DND-41 (cell line): ENCODE measurements around the gene PTPDC1.

Experiments used
- ATAC-seq: fragments of 200-7000 bp; cut with Tn5 transposase; 3 replicates; pipeline ENCODE4 v1.9.1; 2021; ENCODE audit warnings: low read depth; ENCODE audit not compliant: insufficient read depth
- DNase-seq: peaks from one replicate; pipeline ENCODE4 v3.0.0-alpha.2; 2020
- H2AFZ ChIP-seq: 2 replicates; pipeline ENCODE4 v1.6.0; 2012; ENCODE audit warnings: low read depth, low read length
- H3K27ac ChIP-seq: 2 replicates; pipeline ENCODE4 v1.5.1; 2012; ENCODE audit warnings: low read length, inconsistent platforms
- H3K27me3 ChIP-seq: fragments of 200-600 bp; sonication (generic); 2 replicates; pipeline ENCODE4 v1.6.0; 2012; ENCODE audit warnings: low read length, mild to moderate bottlenecking, inconsistent platforms; ENCODE audit not compliant: insufficient read depth, poor library complexity
- H3K36me3 ChIP-seq: 2 replicates; pipeline ENCODE4 v1.5.1; 2012; ENCODE audit warnings: low read length, inconsistent platforms; ENCODE audit not compliant: insufficient read depth
- H3K4me1 ChIP-seq: 2 replicates; pipeline ENCODE4 v1.5.1; 2012; ENCODE audit warnings: mild to moderate bottlenecking, low read length; ENCODE audit not compliant: insufficient read depth
- H3K4me2 ChIP-seq: 2 replicates; pipeline ENCODE4 v1.6.0; 2012; ENCODE audit warnings: mild to moderate bottlenecking, moderate library complexity, low read length, inconsistent platforms; ENCODE audit not compliant: insufficient read depth
- H3K4me3 ChIP-seq, 2 experiments: fragments of 200-600 bp in 1 of 2; shearing (Covaris generic) in 1 of 2; 2 replicates each; pipeline ENCODE4 v1.5.1; 2012 to 2016; ENCODE audit warnings: inconsistent platforms in 2 of 2, low read length in 2 of 2, mild to moderate bottlenecking in 2 of 2, low read depth in 1 of 2, moderate library complexity in 1 of 2
- H3K79me2 ChIP-seq: 2 replicates; pipeline ENCODE4 v1.6.0; 2012; ENCODE audit warnings: low read length, inconsistent platforms; ENCODE audit not compliant: insufficient read depth
- H3K9ac ChIP-seq: 2 replicates; pipeline ENCODE4 v1.6.0; 2012; ENCODE audit warnings: low read depth, mild to moderate bottlenecking, inconsistent platforms, low read length, moderate library complexity
- H3K9me3 ChIP-seq: 2 replicates; pipeline ENCODE4 v1.5.1; 2012; ENCODE audit warnings: low read length, moderate library complexity, mild to moderate bottlenecking, inconsistent platforms; ENCODE audit not compliant: insufficient read depth, severe bottlenecking
- H4K20me1 ChIP-seq: 2 replicates; pipeline ENCODE4 v1.6.0; 2012; ENCODE audit warnings: low read length; ENCODE audit not compliant: insufficient read depth
- EZH2 ChIP-seq: IDR thresholded peaks from 3 replicates; pipeline ENCODE4 v1.6.1; 2012; ENCODE audit warnings: borderline replicate concordance, low read depth, mild to moderate bottlenecking, moderate library complexity, low read length, inconsistent platforms; ENCODE audit not compliant: severe bottlenecking
- TF ChIP-seq, protein P1 (sequence below): IDR thresholded peaks from 2 replicates; pipeline ENCODE4 v1.5.1; 2012; ENCODE audit warnings: borderline replicate concordance, low read length, moderate library complexity, mild to moderate bottlenecking; ENCODE audit not compliant: poor library complexity, severe bottlenecking; ENCODE audit errors: extremely low read depth

Gene PTPDC1, protein sequence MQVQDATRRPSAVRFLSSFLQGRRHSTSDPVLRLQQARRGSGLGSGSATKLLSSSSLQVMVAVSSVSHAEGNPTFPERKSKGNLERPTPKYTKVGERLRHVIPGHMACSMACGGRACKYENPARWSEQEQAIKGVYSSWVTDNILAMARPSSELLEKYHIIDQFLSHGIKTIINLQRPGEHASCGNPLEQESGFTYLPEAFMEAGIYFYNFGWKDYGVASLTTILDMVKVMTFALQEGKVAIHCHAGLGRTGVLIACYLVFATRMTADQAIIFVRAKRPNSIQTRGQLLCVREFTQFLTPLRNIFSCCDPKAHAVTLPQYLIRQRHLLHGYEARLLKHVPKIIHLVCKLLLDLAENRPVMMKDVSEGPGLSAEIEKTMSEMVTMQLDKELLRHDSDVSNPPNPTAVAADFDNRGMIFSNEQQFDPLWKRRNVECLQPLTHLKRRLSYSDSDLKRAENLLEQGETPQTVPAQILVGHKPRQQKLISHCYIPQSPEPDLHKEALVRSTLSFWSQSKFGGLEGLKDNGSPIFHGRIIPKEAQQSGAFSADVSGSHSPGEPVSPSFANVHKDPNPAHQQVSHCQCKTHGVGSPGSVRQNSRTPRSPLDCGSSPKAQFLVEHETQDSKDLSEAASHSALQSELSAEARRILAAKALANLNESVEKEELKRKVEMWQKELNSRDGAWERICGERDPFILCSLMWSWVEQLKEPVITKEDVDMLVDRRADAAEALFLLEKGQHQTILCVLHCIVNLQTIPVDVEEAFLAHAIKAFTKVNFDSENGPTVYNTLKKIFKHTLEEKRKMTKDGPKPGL

DNA sequence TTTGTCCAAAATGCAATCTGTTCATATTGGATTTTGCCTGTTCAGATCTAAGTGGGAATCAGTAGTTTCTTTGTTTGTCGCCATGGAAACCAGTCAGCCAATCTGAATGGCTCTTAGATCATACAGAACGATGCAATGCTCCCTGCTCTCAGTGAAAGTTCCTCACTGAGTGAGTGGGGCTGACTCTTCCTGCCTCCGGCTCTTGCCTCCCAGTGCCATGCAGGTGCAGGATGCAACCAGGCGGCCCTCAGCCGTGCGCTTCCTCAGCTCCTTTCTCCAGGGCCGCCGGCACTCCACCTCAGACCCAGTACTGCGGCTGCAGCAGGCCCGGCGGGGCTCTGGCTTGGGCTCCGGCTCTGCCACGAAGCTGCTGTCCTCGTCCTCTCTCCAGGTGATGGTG is at the start of gene PTPDC1:
TSS of gene PTPDC1 (plus strand) at position 151 of the 400 bp plus-strand sequence. CDS start at position 218, 67 bp downstream.
- Histone ChIP-seq H3K27ac (no peak within 1 kb of the TSS), H3K9me3 (no peaks in the 10 kb centered on the region), H3K4me2 (no peak within 1 kb of the TSS), H4K20me1 (no peaks in the 10 kb centered on the region), H3K9ac (no peak within 1 kb of the TSS), H3K27me3 (no peaks in the 10 kb centered on the region), H3K79me2 (no peaks in the 10 kb centered on the region), H3K4me3 (no peak within 1 kb of the TSS), H3K4me1 (no peaks in the 10 kb centered on the region), H3K36me3 (peaks cover 7% of the 10 kb centered on the region; the same call in 1 of the 2 replicates), H2AFZ (no peak within 1 kb of the TSS)
- ATAC-seq (no peak), DNase-seq (no peak)
- TF ChIP-seq, protein P1, sequence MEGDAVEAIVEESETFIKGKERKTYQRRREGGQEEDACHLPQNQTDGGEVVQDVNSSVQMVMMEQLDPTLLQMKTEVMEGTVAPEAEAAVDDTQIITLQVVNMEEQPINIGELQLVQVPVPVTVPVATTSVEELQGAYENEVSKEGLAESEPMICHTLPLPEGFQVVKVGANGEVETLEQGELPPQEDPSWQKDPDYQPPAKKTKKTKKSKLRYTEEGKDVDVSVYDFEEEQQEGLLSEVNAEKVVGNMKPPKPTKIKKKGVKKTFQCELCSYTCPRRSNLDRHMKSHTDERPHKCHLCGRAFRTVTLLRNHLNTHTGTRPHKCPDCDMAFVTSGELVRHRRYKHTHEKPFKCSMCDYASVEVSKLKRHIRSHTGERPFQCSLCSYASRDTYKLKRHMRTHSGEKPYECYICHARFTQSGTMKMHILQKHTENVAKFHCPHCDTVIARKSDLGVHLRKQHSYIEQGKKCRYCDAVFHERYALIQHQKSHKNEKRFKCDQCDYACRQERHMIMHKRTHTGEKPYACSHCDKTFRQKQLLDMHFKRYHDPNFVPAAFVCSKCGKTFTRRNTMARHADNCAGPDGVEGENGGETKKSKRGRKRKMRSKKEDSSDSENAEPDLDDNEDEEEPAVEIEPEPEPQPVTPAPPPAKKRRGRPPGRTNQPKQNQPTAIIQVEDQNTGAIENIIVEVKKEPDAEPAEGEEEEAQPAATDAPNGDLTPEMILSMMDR: no peak
- TF ChIP-seq EZH2: no peak

DNA sequence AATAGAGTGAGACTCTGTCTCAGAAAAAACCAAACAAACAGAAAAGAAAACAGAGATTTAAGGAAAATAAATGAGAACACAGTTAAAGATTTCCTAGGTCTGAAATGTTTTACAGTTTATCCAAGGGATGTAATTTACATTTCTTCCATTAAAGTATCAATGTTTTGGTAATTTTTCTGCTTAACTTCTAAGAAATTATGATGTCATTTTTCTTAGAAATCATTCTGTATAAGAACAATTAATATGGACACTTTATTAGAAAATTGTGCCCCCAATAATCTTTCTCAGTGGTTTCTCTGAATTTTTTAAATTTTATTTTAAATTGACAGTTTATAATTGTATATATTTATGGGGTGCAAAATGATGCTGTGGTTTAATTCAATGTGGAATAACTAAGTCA is 49.8 kb upstream of the PTPDC1 start:
- no peaks in the 10 kb centered on the region for H3K9me3 ChIP-seq
- no peak overlapping the region for H3K4me3 ChIP-seq
- no peak overlapping the region for H3K9ac ChIP-seq
- no peak for TF ChIP-seq EZH2
- TF ChIP-seq, protein P1: no peak
- no peaks in the 10 kb centered on the region; the same call in 1 of the 2 replicates for H3K36me3 ChIP-seq
- H2AFZ ChIP-seq: no peak overlapping the region
- no peak overlapping the region for H3K27ac ChIP-seq
- H4K20me1 ChIP-seq: no peaks in the 10 kb centered on the region
- no peak for ATAC-seq
- no peaks in the 10 kb centered on the region for H3K27me3 ChIP-seq
- no peak for DNase-seq
- no peak overlapping the region for H3K4me2 ChIP-seq
- peaks cover 27% of the 10 kb centered on the region for H3K4me1 ChIP-seq
- H3K79me2 ChIP-seq: peaks cover 35% of the 10 kb centered on the region

DNA sequence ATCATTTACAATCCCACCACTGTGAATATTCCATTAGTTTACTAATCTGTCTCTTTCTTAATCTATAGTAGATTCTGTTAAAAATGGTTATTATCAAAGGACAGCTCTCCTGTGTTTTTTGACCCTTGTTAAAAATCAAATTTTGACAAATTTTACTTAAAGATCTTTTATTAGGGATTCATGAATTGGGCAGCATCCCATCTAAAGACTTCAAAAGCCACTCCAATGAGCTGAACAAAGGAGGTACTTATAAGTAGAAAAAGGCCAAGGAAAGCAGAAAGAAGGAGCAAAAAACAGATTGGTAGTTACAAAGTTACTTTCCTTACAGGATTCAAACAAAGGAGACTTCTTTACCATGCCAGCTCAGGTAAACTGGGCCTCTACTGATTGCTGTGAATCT is 44.5 kb upstream of the PTPDC1 start:
- no peaks in the 10 kb centered on the region for H3K9me3 ChIP-seq
- no peak for DNase-seq
- peaks cover 10% of the 10 kb centered on the region; the same call in 1 of the 2 replicates for H3K79me2 ChIP-seq
- H3K27me3 ChIP-seq: no peaks in the 10 kb centered on the region
- H3K4me1 ChIP-seq: no peaks in the 10 kb centered on the region
- TF ChIP-seq, protein P1: no peak
- no peak for TF ChIP-seq EZH2
- H3K9ac ChIP-seq: no peak overlapping the region
- H3K4me3 ChIP-seq: no peak overlapping the region
- H3K36me3 ChIP-seq: no peaks in the 10 kb centered on the region
- ATAC-seq: no peak
- no peak overlapping the region for H3K4me2 ChIP-seq
- H2AFZ ChIP-seq: no peak overlapping the region
- no peaks in the 10 kb centered on the region for H4K20me1 ChIP-seq
- no peak overlapping the region for H3K27ac ChIP-seq
